Fibroblast of the aortic adventitia (primary cell): ENCODE data around the gene ARID5B. TPM values are rescaled to one million over a fixed set of nuclear protein-coding genes. Genes with fewer than 3 reads are reported as not detected.

Source experiments
- DNase-seq: peaks from one replicate; pipeline ENCODE4 v3.0.0-alpha.2; 2010; ENCODE audit warnings: low read depth
- H3K4me3 ChIP-seq: 2 replicates; pipeline ENCODE4 v1.5.1; 2011; ENCODE audit warnings: low read depth, mild to moderate bottlenecking, control low read depth, low read length, moderate library complexity
- total RNA-seq: library from RNA; depleted of rRNA; stranded (reverse); fragments of >200 nt; gene quantifications from 2 replicates; pipeline ENCODE4 v1.2.3, GENCODE V29; 2012; ENCODE audit warnings: low replicate concordance
- TF ChIP-seq, protein P1 (sequence below): IDR thresholded peaks from 2 replicates; pipeline ENCODE4 v1.5.1; 2011; ENCODE audit warnings: mild to moderate bottlenecking, low read length, control low read depth, inconsistent platforms; ENCODE audit not compliant: insufficient read depth

The ARID5B gene
- total RNA-seq, 1 donor: 87.9 TPM

DNA sequence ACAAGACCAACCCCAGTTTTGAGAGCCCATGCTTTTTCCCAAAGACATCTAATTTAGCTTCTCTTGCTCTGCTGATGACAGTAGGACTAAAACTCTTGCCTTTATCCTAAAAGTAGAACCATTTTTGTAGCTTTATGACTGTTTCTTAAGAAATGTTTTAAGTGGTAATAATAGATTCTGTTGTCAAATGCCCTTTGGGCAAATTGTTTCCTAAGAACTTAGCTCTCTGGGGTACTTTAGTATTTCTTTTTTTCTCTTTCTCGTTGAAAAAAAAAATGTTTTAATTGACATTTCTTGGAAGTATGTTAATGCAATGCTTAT, 157.4 kb downstream of the ARID5B start:
- no peak overlapping the region for H3K4me3 ChIP-seq
- TF ChIP-seq, protein P1, sequence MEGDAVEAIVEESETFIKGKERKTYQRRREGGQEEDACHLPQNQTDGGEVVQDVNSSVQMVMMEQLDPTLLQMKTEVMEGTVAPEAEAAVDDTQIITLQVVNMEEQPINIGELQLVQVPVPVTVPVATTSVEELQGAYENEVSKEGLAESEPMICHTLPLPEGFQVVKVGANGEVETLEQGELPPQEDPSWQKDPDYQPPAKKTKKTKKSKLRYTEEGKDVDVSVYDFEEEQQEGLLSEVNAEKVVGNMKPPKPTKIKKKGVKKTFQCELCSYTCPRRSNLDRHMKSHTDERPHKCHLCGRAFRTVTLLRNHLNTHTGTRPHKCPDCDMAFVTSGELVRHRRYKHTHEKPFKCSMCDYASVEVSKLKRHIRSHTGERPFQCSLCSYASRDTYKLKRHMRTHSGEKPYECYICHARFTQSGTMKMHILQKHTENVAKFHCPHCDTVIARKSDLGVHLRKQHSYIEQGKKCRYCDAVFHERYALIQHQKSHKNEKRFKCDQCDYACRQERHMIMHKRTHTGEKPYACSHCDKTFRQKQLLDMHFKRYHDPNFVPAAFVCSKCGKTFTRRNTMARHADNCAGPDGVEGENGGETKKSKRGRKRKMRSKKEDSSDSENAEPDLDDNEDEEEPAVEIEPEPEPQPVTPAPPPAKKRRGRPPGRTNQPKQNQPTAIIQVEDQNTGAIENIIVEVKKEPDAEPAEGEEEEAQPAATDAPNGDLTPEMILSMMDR: no peak
- DNase-seq: no peak

DNA sequence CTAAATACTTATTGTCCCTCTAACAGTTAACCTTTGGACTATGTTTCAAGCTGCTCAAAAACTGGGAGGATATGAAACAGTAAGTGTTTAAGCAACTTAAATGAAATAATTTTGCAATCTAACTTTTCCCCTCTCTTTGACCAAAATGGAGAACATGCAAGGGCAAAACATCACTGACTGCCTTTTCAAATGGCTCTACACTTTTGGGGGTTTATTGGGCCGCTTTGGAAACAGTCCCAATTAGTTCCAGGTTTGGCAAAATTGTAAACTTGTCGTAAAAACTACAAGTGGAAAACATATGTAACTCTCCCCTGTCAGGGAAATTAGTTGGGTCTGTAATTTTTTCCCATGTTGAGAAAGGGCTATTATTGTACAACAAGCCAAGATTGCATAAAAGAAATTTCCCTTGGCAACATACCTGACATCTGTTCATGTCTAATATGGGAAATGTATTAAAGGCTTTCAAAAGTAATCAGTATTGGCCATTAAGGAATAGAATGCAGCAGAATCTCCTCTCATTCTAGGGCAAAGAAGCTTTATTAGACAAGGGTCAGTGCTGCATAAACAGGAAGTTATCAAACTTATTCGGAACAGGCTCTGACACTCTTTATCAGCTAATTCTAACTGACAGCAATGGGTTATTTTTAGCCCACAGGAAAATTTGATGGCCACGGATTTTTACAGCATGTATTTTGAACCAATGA, 157.9 kb downstream of the ARID5B start:
- TF ChIP-seq, protein P1: no peak
- peak; percentile 71 for DNase-seq
- no peak overlapping the region for H3K4me3 ChIP-seq

DNA sequence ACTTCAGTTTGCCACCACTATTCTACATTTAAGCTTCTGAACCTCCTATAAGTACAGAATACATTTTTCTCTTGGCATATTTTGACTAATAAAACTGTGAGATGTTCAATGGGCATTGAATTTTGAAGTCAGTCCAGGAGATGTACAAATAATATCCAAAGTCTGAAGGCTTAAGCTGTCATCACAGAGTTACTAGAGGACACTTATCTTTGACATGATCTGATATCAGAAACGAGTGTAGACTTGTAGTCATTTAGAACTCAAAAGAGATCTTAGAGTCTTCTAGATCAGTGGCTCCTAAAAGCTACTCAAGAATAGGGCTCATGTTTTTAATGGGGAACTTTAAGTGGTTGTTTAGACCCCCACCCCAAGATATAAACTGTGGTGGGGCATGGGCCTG, 160.5 kb downstream of the ARID5B start:
- no peak for DNase-seq
- H3K4me3 ChIP-seq: no peak overlapping the region
- TF ChIP-seq, protein P1: no peak

DNA sequence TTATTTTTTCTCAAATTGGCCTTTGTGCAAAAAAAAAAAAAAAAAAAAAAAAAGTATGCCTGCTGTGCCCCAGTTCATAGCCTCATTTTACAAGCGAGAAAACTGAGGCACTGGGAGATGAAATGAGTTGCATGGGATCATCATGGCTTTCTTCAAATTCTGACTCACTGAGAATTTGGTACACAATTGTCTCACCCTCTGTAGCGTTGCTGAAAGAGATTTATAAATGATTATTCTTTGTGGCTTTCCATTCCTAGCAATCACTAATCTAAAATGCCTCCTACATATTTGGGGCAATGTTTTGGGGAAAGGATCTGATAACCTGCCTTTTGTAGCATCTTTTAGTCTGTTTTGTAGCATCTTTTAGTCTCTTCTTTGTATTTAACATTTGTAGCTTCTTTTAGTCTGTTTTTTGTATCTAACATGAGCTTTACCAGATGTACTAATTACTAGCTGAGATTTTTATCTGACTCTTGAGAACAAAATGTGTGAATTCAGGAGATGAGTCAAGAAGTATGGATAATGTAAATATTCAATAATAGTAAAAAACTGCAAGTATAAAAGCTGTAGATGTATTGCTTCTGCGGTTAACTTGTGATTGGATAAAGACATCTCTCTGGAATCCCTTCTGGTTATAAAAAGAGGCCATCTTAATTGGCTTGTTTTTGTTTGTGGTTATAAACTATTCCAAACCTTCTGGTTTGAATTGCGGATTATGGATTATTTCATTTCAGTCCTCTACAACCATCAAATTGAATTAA, 161.4 kb downstream of the ARID5B start:
- TF ChIP-seq, protein P1: no peak
- no peak for DNase-seq

DNA sequence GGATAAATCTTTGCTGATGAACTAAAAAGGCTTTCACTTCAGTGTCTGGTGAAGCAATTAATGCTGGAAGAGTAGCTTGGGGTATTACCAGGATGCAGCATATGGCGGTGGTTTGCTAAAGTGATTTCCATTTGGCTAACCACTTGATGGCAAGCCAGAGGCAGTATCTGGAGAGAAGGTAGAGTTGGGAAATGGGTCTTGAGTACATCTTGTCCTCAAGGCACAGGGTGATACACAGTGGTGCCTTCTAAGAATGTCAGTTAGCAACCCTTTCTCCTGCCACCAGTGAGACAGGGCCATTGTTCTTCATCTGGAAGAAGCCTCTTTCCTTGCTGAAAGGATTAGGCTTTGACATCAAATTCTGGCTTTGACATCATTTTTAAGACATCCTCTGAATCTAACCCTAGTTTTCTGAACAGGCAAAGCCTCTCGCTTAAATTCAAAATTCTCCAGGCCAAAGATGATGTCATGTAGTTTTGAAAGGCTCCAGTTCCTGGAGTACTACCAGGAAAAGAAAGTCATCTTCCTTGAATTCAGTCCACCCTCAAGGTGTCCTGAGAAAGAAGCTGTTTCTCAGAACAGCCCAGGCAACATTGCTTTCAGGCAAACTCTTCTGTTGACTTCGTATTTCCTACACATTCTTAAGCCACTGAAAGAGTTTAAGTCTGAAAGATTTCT, 162.4 kb downstream of the ARID5B start:
- no peak overlapping the region for H3K4me3 ChIP-seq
- DNase-seq: peak; percentile 71
- TF ChIP-seq, protein P1: no peak

More for the DNA sequence above, 161.4 kb downstream of the ARID5B start:
- no peak overlapping the region for H3K4me3 ChIP-seq

GRCh38 chr10:62067560-62067959, 166.1 kb downstream of the ARID5B start:
- DNase-seq: no peak
- no peak overlapping the region for H3K4me3 ChIP-seq
- TF ChIP-seq, protein P1: no peak
